Activated CD8-positive, alpha-beta memory T cell treated with anti-CD3 and anti-CD28 coated beads, Interleukin-2, amount 50 U/mL, for 1 hour (primary cell): ENCODE results near the gene ATP13A2.

Experiments
- DNase-seq: peaks from one replicate; pipeline ENCODE4 v3.0.0-alpha.2; 2020; ENCODE audit errors: extremely low read depth

The ATP13A2 gene

DNA sequence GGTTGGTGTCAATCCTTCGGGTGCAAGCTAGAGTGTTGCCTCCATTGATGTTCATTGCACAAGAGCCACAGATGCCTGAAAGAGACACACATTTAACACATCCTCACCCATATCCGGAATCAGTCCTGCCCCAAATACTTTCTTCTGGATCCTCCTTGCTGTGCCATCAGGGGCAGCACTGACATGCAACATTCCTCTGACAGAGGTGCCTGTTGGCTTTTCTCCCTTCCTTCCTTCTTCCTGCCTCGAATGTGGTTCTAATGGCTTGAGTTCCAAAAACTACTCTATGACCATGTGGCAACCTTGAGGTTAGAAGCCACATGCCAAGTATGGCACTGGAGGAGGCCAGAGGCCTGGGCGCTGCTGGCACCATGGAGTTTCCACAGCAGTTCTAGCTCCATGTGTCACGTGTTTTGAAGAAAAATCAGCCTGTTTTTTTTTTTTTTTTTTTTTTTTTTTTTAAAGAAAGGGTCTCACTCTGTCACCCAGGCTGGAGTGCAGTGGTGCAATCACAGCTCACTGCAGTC is 17.0 kb upstream of the ATP13A2 start:
- no peak for DNase-seq

DNA sequence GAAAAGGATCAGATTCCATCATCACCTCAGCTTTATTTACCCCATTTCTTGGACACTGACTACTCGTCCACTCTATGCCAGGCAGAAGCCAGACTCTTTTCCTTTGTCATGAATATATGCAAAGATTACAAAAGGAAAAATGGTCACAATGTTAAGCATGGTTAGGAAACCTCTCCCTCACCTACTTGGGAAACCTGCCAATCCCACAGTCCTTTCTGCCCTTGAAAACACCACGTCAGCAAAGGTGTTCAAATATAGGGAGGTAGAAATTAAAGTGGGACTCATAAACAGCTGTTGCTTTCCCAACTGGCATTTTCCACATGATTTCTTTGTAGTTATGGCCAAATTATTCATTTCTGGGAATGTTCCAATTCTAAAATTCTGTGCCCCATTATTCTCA is 16.2 kb upstream of the ATP13A2 start:
- no peak for DNase-seq

DNA sequence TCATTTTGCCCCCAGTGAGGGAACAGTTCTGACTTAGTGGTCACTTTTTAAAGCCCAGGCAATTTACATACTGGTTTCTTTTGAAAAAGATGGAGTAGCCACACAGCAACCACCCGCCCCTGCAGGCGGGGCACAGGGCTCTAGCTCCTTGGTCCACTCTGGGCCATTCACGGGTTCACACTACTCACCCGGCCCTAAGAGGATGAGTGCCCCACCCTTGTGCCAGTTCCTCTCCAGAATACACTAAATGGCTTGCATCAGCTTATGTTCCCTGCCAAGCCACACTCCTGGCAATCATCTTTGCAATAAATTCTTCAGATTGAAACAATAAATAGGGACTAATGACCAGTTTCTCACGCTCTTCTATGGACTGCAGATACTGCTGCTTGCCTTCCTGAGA is 15.7 kb upstream of the ATP13A2 start:
- no peak for DNase-seq

DNA sequence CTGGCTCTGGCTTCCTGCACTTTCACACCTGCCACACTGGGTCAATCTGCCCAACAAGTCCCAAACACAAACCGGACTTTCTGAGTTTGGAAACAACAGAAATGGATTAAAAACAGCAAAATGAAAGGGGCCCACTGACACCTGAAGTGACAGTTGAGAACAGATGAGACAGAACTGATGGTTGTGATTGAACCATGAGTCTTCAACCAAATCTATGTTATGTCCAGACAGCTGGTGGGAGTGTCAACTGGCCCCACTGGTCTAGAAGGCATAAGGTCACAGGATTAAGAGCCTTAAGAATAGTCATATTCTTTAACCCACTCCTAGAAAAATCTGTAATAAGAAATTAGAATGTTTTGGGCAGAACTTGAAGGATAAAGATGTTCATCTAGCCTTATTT is 13.0 kb upstream of the ATP13A2 start:
- DNase-seq = no peak

DNA sequence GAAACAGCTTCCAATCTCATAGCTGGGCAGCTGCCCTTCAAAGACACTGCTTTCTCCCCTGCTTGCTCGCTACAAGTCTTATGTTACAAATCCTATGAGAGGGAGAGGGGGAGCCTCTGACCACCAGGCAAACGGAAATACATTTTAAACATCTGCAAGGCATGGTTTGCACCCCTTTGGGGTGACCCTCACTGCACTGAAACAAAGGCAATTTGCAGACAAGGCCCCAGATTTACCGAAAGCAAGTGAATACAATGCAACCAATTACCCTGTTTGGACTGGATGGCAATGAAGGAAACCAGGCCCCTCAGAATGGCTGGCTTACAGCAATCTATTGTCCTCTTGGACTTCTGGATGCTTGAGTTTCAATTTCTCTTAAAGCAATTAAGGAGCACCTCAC is 11.8 kb upstream of the ATP13A2 start:
- DNase-seq = no peak

DNA sequence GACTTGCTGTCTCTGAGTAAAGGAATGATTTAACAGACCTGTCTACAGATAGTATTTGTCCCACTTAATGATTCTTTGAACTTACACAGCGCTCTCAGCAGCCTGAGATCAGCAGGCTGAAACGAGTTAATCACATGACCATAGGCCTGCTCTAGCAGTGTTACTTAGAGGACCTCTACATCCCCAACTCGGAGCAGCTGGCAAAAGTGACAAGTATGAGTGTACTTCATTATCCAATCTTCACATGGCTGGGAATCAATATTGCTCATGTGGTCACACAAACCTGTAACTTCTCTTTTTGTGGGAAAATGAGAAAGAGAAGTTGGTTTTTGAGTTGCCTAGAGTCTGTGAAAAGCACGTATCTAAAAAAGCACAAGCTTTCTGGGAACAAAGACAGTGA is 11.4 kb upstream of the ATP13A2 start:
- DNase-seq = no peak

DNA sequence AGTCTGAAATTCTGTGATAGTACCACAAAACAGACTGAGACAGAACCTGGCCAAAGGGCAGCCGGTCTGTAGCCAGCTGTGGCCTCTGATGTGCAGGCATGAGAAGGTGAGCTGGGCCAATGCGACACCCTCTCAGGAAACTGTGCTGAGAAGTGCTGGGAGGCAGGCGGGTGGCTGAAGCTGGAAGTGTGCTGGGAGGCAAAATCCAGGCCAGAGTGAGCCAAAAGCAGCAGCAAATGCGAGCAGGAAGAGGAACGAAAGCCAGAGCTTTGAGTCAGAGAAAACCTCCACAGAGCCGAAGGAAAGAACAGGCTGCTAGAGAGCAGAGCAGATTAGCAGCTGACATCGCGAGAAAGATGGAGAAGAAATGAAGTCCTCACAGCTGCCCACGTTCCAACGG is 10.2 kb upstream of the ATP13A2 start:
- no peak for DNase-seq

DNA sequence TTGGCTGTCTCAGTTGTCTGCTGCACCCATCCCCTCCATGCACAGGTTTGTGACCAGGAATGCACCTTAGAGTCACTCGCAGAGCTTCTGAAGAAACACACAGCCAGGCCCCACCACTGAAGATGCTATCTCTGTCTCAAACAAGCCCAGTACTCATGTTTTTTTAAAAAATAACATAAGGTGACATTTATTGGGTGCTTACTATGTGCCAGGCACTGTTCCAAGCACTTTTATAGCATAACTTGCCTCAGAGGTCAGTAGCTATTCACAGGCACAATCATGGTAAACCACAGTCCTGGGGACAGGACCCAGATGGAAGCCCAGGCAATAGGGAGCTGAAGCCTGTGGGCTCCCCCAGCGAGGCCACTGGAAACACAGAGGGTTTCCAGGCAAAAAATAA is 8.8 kb upstream of the ATP13A2 start:
- no peak for DNase-seq

DNA sequence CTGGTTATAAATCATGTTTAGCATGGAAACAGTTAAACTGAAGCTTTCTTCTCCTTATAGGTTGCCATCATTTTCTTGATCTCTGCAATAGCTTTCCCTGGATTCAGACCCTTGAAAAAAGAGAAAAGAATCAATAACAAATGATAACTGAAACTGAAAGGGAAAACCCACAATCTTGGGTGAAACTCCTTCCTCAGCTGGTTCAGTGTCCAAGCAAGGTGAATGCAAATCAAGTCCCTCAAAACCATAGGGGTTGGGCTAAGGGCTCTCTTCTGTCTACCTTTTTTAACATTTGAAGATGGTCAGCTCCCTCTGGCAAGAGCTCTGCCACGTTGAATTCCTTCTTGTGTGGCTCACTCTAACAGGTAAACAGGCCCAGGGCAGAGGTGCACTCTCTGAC is 7.1 kb upstream of the ATP13A2 start:
- DNase-seq = no peak

DNA sequence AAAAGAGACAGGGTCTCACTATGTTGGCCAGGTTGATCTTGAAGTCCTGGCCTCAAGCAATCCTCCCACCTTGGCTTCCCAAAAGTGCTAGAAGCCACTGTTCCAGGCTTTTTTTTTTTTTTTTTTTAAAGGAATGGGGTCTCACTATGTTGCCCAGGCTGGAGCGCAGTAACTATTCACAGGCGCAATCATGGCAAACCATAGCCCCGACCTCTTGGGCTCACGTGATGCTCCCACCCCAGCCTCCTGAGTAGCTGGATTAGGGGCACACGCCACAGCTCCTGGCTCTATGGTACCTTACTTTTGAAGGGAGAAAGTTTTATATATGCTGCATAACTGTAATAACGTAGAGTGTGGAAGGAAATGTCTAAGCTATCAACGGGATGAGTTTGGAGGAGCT is 5.7 kb upstream of the ATP13A2 start:
- DNase-seq = no peak

DNA sequence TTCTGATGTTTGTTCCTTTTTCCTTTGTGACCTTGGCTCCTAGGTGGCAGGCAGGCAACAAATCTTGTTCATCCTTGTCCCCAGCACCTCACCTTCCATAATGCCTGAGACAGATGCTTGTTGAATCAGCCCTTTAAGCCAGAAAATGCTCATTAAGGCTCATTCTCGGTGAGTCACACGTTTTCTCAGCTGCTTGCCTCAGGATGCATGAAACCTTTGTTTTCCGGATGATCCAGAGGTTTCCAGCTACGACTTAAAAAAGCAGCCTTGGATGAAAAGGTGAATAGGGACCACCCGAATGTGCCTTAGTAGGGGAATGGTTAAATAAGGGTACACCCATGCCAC is 4.6 kb upstream of the ATP13A2 start:
- DNase-seq = no peak

DNA sequence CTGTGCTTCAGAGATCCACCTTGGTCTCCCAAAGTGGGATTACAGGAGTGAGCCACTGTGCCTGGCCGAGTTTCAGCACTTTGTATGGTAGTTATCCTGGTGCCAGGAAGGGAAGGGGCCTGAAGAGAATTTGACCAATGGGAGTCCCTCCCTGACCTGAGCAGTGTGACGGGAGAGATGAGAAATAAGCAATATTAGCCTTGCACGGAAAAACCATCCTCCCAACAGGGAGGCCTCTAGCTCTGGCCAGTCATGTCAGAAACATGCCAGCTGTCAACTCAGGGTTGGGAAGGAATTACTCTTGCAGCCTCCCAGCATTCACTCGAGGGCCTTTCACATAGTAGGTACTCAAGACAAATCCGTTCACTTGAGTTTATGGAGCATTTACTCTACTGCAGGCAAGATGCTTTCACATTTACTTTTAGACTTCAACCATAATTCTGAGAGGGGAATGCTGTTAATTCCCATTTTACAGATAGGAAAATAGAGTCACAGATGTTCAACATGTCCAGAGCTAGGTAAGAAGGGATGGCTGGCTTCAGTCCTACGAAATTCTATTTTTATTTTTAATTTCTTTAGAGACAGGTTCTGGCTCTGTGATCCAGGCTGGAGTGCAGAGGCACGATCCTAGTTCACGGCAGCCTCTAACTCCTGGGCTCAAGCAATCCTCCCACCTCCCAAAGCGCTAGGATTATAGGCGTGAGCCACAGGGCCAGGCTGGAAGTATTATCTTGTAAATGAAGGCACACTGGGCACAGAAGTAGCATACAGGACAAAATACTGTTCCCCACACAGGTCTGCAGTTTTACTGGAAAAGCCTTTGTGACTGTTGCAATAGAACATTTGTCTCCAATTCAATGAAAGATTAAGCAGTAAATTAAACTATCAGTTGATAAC is 3.2 kb upstream of the ATP13A2 start:
- DNase-seq = no peak

DNA sequence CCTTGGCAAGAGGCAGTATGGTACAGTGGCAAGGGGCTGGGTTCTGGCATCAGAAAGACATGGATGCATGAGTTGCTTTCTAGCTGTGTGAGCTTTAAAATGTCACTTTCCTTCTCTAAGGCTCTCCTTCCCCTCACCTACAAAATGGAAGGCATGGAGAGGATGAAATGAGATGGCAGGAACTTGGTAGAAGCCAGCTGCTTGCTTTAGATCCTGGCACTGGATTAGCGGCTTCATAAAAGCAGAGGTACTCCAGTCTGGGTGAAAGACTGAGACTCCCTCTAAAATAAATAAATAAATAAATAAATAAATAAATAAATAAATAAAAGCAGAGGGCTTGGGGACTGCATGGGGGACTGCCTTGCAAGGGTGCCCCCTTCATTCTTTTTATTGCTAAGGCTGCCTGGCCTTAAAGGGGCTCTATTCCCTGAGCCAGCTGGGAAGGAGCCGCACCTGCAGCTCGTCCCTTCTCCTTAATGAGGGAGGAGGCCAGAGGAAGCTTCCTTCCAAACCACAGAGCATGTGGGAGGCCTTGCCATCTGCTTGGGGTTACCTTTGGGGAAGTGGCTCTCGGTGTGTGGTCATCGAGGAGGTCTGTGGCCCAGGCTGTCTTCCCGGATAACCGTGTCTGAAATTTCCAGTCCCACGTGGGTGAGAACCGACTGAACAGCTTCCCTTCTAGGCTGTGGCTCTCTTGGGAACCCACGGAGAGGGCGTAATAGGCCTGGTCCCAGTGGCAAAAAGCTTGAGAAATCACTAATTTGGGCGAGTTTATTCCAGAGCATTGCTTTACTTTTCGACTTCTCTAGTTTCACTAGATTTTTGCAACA is 2.0 kb upstream of the ATP13A2 start:
- no peak for DNase-seq

DNA sequence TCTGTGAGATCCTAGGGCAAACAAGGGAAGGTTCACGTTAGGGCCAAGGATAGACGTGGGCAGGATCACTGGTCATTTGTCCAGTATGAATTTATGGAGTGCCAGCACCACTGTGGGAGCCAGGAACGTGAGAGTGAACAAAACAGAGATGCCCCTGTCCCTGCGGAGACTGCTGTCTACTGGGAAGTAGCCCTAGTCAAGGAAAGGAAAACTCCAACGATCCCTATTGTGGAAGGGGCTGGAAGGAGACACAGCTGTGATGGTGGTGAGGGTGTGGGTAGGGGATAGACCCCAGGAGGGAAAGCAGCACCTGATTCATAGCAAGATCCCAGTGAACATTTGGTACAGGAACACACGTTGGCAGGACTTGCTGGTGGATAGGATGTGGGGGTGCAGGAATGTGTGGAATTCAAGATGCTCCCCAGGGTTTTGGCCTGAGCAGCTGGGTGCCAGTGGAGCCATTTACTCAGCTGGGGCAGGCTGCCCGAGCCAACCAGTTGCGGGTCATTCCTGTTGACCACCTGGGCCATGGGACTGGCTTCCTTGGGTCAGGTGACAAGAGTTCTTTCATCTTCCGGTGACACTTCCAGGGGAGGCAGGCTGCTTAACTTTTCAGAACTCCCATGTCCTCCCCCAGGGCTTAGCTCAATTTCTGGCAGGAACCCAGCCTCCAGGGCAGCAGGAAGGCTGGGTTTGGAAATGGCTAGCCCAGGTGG is 1.2 kb upstream of the ATP13A2 start:
- no peak for DNase-seq

DNA sequence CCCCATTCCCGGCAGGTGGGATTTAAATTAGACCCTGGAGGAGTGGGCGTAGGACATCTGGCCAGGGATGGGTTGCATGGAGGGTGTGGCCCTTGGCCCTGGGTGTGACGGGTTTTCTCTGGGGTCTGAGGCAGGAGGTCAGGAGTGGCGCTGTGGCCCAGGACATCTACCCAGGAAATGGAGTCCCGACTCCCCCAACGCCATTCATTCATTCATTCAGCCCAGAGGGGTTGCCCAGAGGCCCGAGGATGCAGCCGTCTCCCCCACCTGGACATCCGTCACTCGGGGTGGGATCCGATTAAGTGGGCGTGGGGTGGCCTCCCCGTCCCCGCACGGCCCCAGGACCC is 663 bp downstream of the ATP13A2 start:
- no peak for DNase-seq

DNA sequence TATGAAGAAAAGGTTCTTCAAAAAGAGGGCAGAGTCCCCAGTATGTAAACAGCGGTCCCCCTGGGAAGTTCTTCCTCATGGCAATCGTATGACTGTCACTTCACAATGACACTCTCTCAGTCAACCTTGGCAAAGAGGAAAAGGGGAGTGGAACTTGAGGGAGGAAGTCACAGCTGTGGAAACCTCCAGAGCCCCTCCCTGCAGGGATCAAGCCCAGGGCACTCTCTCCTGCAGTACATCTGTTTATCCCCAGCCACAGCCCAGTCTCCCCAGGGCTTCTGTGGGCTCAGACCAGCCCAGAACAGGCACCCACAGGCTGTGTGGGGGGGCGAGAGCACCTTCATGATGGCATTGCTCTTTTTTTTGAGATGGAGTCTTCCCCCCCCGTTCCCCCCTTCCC is 2.0 kb downstream of the ATP13A2 start:
- DNase-seq = no peak

DNA sequence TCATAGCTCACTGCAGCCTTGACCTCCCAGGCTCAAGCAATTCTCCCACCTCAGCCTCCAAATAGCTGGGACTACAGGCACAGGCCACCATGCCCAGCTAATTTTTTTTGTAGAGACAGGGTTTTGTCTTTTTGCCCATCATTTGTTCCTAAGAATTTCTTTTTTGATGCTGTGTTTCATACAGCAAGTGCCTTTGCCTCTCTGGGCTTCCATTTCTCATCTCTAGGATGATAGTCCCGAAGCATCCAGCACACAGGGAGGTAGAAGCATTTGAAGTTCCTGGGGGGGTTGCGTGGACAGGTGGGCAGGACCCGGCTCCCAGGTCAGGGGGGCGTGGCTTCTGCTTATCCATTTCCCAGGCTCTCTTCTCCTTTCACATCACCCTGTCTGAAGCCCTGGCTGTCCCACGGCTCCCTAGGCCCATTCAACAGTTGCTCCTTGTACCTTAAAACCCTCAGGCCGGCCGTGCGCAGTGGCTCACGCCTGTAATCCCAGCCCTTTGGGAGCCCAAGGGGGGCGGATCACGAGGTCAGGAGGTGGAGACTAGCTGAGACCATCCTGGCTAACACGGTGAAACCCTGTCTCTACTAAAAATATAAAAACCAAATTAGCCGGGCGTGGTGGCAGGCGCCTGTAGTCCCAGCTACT is 3.4 kb downstream of the ATP13A2 start:
- DNase-seq = no peak

DNA sequence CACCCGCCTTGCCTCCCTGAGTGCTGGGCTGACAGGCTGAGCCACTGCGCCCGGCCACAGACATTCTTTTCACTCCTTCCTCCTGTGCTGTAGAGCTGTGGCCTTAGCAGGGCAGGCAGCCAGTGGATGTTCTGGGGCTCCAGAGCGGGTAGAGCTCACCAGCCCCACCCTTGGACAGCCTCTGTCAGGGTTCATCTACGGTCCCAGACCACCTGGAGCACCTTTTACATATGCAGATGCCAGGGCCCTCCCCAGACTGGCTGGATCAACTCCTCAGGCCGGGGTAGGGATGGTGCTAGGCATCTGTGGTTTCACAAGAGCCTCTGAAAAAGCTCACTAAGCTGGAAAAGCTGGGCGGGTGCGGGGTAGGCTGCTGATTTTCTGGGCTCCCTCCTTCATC is 4.6 kb downstream of the ATP13A2 start:
- no peak for DNase-seq

DNA sequence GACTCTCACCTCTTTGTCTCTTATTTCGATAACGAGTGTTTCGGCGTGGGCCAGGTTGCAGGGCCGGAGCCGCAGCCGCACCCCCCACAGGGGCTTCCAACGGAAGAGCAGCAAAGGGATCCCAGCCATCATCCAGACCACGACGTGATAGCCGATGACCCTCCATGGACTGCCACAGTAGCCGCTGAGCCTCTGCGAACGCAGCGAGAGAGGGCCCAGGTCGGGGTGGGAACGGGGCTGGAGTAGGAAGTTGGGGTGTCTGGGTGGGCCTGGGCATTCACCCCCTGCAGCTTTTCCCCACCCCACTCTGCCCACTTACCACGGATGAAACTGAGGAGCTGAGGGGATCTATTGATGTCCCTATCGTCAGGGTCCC is 6.4 kb downstream of the ATP13A2 start:
- DNase-seq = no peak

DNA sequence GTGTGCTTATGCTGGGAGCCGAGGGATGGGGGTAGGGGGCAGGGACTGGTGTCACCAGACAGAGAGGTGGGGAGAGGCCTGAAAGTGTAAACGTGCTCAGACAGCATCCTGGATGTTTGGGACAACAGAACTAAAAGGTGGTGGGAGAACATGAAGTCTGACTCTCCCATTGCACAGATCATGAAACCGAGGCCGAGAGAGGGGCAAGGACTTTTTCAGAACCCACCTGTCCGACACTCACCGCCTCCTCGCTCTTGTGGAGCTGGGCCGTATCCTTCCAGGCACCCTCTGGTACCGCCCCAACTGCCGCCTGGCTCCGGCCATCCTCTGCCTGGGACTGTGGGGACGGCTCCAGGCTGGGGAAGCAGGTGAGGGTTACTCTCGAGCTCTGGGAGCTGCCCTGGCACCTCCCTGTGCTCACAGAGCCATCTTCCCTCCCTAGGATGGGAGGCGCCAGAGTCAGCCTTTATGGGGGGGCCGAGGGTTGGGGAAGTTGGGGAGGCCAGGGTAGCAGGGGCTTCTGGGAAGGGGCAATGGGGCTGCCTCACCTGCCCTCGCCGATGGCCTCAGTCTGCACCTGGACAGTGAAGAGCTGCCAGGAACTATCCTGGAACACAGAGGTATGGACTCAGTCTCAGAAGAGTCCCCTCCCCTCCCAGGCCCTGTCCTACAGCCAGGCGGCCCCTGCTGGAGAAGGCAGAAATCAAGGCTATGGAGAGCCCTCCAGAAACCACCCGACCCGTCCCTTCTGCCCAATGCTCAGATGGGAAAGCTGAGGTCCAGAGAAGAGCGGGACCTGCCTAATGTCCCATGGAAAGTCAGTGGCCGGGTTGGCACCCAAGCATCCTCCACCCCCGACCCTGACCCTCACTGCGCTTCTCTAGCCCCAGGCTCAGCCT is 7.0 kb downstream of the ATP13A2 start:
- no peak for DNase-seq

DNA sequence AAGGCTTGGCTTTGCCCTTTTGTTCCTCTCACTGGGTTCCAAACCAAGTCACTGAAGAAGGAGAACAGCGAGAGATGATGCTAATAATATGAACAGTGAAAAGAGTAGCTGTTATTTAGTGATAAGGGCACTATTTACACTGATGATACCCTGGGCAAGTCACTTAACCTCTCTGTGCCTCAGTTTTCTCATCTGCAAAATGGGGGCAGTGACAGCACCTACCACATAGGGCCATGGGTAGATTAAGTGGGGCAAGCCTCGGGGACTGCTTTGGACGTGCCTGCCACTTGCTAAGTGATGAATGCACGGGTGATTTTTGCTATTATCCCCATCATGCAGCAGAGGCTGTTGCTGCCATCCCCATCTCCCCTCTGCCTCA is 9.2 kb downstream of the ATP13A2 start:
- no peak for DNase-seq
